Retina (tissue), 1 donor: Measurements from ENCODE around the gene PAQR3.

ENCODE experiments used
- DNase-seq: peaks from one replicate; pipeline ENCODE4 v3.0.0-alpha.2; 2016

Gene PAQR3

GRCh38 chr4:78938868-78939666 lies at the start of gene PAQR3:
Gene PAQR3 (minus strand): TSS chr4:78939438. CDS start chr4:78939224, 214 bp downstream.
- DNase-seq, result peak; percentile 87

- DNase-seq, result no peak
Measured at GRCh38 chr4:78987683-78988082, 48.4 kb upstream of the PAQR3 start.

- no peak for DNase-seq
Measured at GRCh38 chr4:78984593-78984992, 45.4 kb upstream of the PAQR3 start.

GRCh38 chr4:78975865-78976264 lies 36.6 kb upstream of the PAQR3 start:
- no peak for DNase-seq

- DNase-seq, result no peak
Measured at GRCh38 chr4:78971776-78972175, 32.5 kb upstream of the PAQR3 start.

GRCh38 chr4:78971326-78971725 lies 32.1 kb upstream of the PAQR3 start:
- DNase-seq, result no peak

- no peak for DNase-seq
Measured at GRCh38 chr4:78962597-78963115, 23.4 kb upstream of the PAQR3 start.

GRCh38 chr4:78960926-78961325 lies 21.7 kb upstream of the PAQR3 start:
- DNase-seq, result no peak

GRCh38 chr4:78956975-78957374 lies 17.7 kb upstream of the PAQR3 start:
- no peak for DNase-seq

- DNase-seq, result peak; percentile 38
Measured at GRCh38 chr4:78953769-78954666, 14.8 kb upstream of the PAQR3 start.

- no peak for DNase-seq
Measured at GRCh38 chr4:78953231-78953630, 14.0 kb upstream of the PAQR3 start.

GRCh38 chr4:78951862-78952472 lies 12.7 kb upstream of the PAQR3 start:
- DNase-seq, result peak; percentile 51

- no peak for DNase-seq
Measured at GRCh38 chr4:78949735-78950134, 10.5 kb upstream of the PAQR3 start.

- no peak for DNase-seq
Measured at GRCh38 chr4:78945651-78946179, 6.5 kb upstream of the PAQR3 start.

GRCh38 chr4:78944381-78944780 lies 5.1 kb upstream of the PAQR3 start:
- no peak for DNase-seq

GRCh38 chr4:78940752-78941151 lies 1.5 kb upstream of the PAQR3 start:
- no peak for DNase-seq

- no peak for DNase-seq
Measured at GRCh38 chr4:78939667-78940008, 400 bp upstream of the PAQR3 start.

- DNase-seq, result no peak
Measured at GRCh38 chr4:78938474-78938867, 767 bp downstream of the PAQR3 start.

GRCh38 chr4:78937837-78938236 lies 1.4 kb downstream of the PAQR3 start:
- DNase-seq, result no peak

- no peak for DNase-seq
Measured at GRCh38 chr4:78936989-78937388, 2.2 kb downstream of the PAQR3 start.

GRCh38 chr4:78930016-78930629 lies 9.1 kb downstream of the PAQR3 start:
- no peak for DNase-seq

- DNase-seq, result no peak
Measured at GRCh38 chr4:78928835-78929234, 10.4 kb downstream of the PAQR3 start.

GRCh38 chr4:78926826-78927225 lies 12.4 kb downstream of the PAQR3 start:
- no peak for DNase-seq
